HEK293 (cell line): ENCODE results near the gene RIPK4.

Experiments used
- CTCF ChIA-PET: fragments of 350-600 bp; formaldehyde crosslinking; extraction: SDS; loops from one replicate; lab custom pipeline; 2021; ENCODE audit warnings: antibody characterized with exemption; lab: Yijun Ruan, JAX
- POLR2A ChIA-PET: fragments of 300-600 bp; formaldehyde crosslinking; extraction: SDS; loops from one replicate; lab custom pipeline; 2020; ENCODE audit warnings: antibody characterized with exemption, inconsistent platforms; lab: Yijun Ruan, JAX
- H3K27ac ChIP-seq: fragments of 200-500 bp; sonication (Bioruptor generic); 2 replicates; pipeline ENCODE4 v1.5.1; 2014; ENCODE audit warnings: low read depth, low read length, control low read depth, inconsistent platforms; ENCODE audit errors: extremely low read depth
- H3K36me3 ChIP-seq, 2 experiments: fragments of 200-500 bp in 1 of 2; sonication (Bioruptor generic) in 1 of 2; 1 replicate in 1 of 2; 2 replicates in 1 of 2; pipeline ENCODE4 v1.5.1; 2014 to 2017; ENCODE audit warnings: inconsistent platforms in 2 of 2, low read length in 2 of 2; ENCODE audit not compliant: control insufficient read depth in 2 of 2, insufficient read depth in 1 of 2
- H3K4me1 ChIP-seq: fragments of 200-500 bp; sonication (Bioruptor generic); 2 replicates; pipeline ENCODE4 v1.5.1; 2014; ENCODE audit warnings: mild to moderate bottlenecking, low read length, inconsistent platforms; ENCODE audit not compliant: control insufficient read depth, insufficient read depth
- H3K4me3 ChIP-seq: 2 replicates; pipeline ENCODE4 v1.5.1; 2011; ENCODE audit warnings: low read depth, mild to moderate bottlenecking, control low read depth, low read length, moderate library complexity
- H3K9me3 ChIP-seq: fragments of 200-500 bp; sonication (Bioruptor generic); 2 replicates; pipeline ENCODE4 v1.5.1; 2014; ENCODE audit warnings: low read depth, low read length, inconsistent platforms; ENCODE audit not compliant: control insufficient read depth, insufficient read depth
- AEBP2 ChIP-seq: fragments of 450-650 bp; formaldehyde crosslinking; IDR thresholded peaks from 2 replicates; pipeline ENCODE4 v1.5.1; 2016; ENCODE audit warnings: missing biosample characterization, missing genetic modification characterization, borderline replicate concordance
- ELK4 ChIP-seq: IDR thresholded peaks from 2 replicates; pipeline ENCODE4 v1.6.1; 2011; ENCODE audit warnings: mild to moderate bottlenecking, low read depth, low read length, borderline replicate concordance
- GLI2 ChIP-seq: fragments of 450-650 bp; formaldehyde crosslinking; IDR thresholded peaks from 2 replicates; pipeline ENCODE4; 2017; ENCODE audit warnings: missing biosample characterization, missing genetic modification characterization, low read depth, borderline replicate concordance
- KLF17 ChIP-seq: fragments of 450-650 bp; formaldehyde crosslinking; IDR thresholded peaks from 2 replicates; pipeline ENCODE4 v1.5.1; 2016; ENCODE audit warnings: missing biosample characterization, missing genetic modification characterization
- SALL2 ChIP-seq: fragments of 450-650 bp; formaldehyde crosslinking; IDR thresholded peaks from 2 replicates; pipeline ENCODE4 v1.5.0; 2017; ENCODE audit warnings: missing biosample characterization, mild to moderate bottlenecking, missing genetic modification characterization, borderline replicate concordance
- SCRT1 ChIP-seq: fragments of 450-650 bp; formaldehyde crosslinking; IDR thresholded peaks from 2 replicates; pipeline ENCODE4 v1.5.1; 2016; ENCODE audit warnings: missing biosample characterization, missing genetic modification characterization, borderline replicate concordance
- ZEB2 ChIP-seq: fragments of 450-650 bp; formaldehyde crosslinking; IDR thresholded peaks from 2 replicates; pipeline ENCODE4 v1.5.1; 2016; ENCODE audit warnings: missing biosample characterization, missing genetic modification characterization
- ZNF184 ChIP-seq: fragments of 450-650 bp; IDR thresholded peaks from 2 replicates; pipeline ENCODE4 v1.5.1; 2018; ENCODE audit warnings: missing biosample characterization, mild to moderate bottlenecking, missing genetic modification characterization
- ZNF239 ChIP-seq: fragments of 450-650 bp; formaldehyde crosslinking; IDR thresholded peaks from 2 replicates; pipeline ENCODE4 v1.5.1; 2016; ENCODE audit warnings: missing biosample characterization, missing genetic modification characterization
- ZNF292 ChIP-seq: fragments of 450-650 bp; formaldehyde crosslinking; IDR thresholded peaks from 2 replicates; pipeline ENCODE4 v1.5.1; 2016; ENCODE audit warnings: low read depth, missing biosample characterization, missing genetic modification characterization, borderline replicate concordance
- ZNF501 ChIP-seq: fragments of 450-650 bp; formaldehyde crosslinking; IDR thresholded peaks from 2 replicates; pipeline ENCODE4 v1.5.1; 2016; ENCODE audit warnings: missing biosample characterization, missing genetic modification characterization
- ZNF513 ChIP-seq: fragments of 450-650 bp; IDR thresholded peaks from 2 replicates; pipeline ENCODE4 v1.5.1; 2018; ENCODE audit warnings: missing biosample characterization, missing genetic modification characterization
- ZNF549 ChIP-seq: fragments of 450-650 bp; IDR thresholded peaks from 2 replicates; pipeline ENCODE4 v1.5.1; 2018; ENCODE audit warnings: missing biosample characterization, missing genetic modification characterization, mild to moderate bottlenecking, inconsistent platforms, moderate library complexity
- ZNF555 ChIP-seq: fragments of 450-650 bp; formaldehyde crosslinking; conservative IDR thresholded peaks from 2 replicates; pipeline ENCODE4 v1.5.1; 2017; ENCODE audit warnings: missing biosample characterization, mild to moderate bottlenecking, missing genetic modification characterization, inconsistent platforms
- ZNF677 ChIP-seq: fragments of 450-650 bp; IDR thresholded peaks from 2 replicates; pipeline ENCODE4 v1.5.0; 2018; ENCODE audit warnings: missing biosample characterization, mild to moderate bottlenecking, missing genetic modification characterization, moderate library complexity
- ZNF707 ChIP-seq: fragments of 450-650 bp; formaldehyde crosslinking; IDR thresholded peaks from 2 replicates; pipeline ENCODE4 v1.5.1; 2016; ENCODE audit warnings: missing biosample characterization, missing genetic modification characterization
- ZNF776 ChIP-seq: fragments of 450-650 bp; formaldehyde crosslinking; IDR thresholded peaks from 2 replicates; pipeline ENCODE4 v1.5.0; 2017; ENCODE audit warnings: missing biosample characterization, missing genetic modification characterization, borderline replicate concordance
- TF ChIP-seq, protein P1 (sequence below): fragments of 450-650 bp; formaldehyde crosslinking; IDR thresholded peaks from 2 replicates; pipeline ENCODE4 v1.5.0; 2017; ENCODE audit warnings: missing biosample characterization, missing genetic modification characterization, borderline replicate concordance
- TF ChIP-seq, protein P2 (sequence below): fragments of 450-650 bp; formaldehyde crosslinking; IDR thresholded peaks from 2 replicates; pipeline ENCODE4 v1.5.1; 2016; ENCODE audit warnings: missing biosample characterization, missing genetic modification characterization

RIPK4 gene

DNA sequence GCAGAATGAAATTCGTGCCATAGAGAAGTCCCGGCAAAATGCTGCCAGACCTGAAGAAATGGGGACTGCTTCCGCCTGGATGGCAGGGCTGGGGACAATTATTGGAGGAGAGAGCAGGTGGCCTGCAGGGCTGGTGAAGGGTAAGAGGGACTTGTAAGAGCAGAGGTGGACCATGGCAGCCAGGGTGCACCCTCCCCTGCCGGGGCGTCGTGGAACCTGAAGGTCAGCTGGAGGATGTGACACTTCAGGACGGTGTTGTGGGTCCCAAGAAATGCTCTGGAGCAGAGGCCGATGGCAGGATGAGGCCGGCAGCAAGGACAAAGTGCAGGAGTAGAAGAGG lies 40.3 kb downstream of the RIPK4 start:
- ChIA-PET CTCF (no interaction called here), POLR2A (interaction anchor here (0.5 kb wide), 1 partner anchor 41 kb away, joined by 4 read pairs; no protein-coding TSS in a partner anchor)
- TF ChIP-seq ZNF501 (tag by site-specific recombination) = no peak
- TF ChIP-seq ELK4 = no peak
- no peaks in the 10 kb centered on the region for H3K9me3 ChIP-seq
- H3K27ac ChIP-seq = no peak overlapping the region
- no peaks in the 10 kb centered on the region for H3K4me1 ChIP-seq
- no peaks in the 10 kb centered on the region for H3K36me3 ChIP-seq
- H3K4me3 ChIP-seq = no peak overlapping the region

- TF ChIP-seq GLI2 (tag by site-specific recombination) (no peak), ZNF513 (tag by site-specific recombination) (peak; percentile 73; the same call in 1 of the 2 replicates), ZEB2 (tag by site-specific recombination) (no peak)
- no peak overlapping the region for H3K4me3 ChIP-seq
- no peaks in the 10 kb centered on the region for H3K36me3 ChIP-seq
- H3K9me3 ChIP-seq = no peaks in the 10 kb centered on the region
- POLR2A ChIA-PET = interaction anchor here (0.5 kb wide), 1 partner anchor 41 kb away, joined by 4 read pairs; no protein-coding TSS in a partner anchor
- H3K27ac ChIP-seq = no peak overlapping the region
- CTCF ChIA-PET = interaction anchor here (1.2 kb wide), 1 partner anchor 110 kb away, joined by 3 read pairs; no protein-coding TSS in a partner anchor
- H3K4me1 ChIP-seq = no peaks in the 10 kb centered on the region
These were observed 40.7 kb downstream of the RIPK4 start for GRCh38 chr21:41726058-41726558.

- POLR2A ChIA-PET = no interaction called here
- no peak overlapping the region for H3K4me3 ChIP-seq
- CTCF ChIA-PET = interaction anchor here (1.2 kb wide), 1 partner anchor 110 kb away, joined by 3 read pairs; no protein-coding TSS in a partner anchor
- no peaks in the 10 kb centered on the region for H3K4me1 ChIP-seq
- H3K9me3 ChIP-seq = no peaks in the 10 kb centered on the region
- H3K36me3 ChIP-seq = no peaks in the 10 kb centered on the region
- H3K27ac ChIP-seq = no peak overlapping the region
- no peak for TF ChIP-seq ZNF292 (tag by site-specific recombination)
- TF ChIP-seq ZNF549 (tag by site-specific recombination) = no peak
- TF ChIP-seq SCRT1 (tag by site-specific recombination) = no peak
- no peak for TF ChIP-seq SALL2
- TF ChIP-seq ZNF555 = no peak
- TF ChIP-seq, protein P1, sequence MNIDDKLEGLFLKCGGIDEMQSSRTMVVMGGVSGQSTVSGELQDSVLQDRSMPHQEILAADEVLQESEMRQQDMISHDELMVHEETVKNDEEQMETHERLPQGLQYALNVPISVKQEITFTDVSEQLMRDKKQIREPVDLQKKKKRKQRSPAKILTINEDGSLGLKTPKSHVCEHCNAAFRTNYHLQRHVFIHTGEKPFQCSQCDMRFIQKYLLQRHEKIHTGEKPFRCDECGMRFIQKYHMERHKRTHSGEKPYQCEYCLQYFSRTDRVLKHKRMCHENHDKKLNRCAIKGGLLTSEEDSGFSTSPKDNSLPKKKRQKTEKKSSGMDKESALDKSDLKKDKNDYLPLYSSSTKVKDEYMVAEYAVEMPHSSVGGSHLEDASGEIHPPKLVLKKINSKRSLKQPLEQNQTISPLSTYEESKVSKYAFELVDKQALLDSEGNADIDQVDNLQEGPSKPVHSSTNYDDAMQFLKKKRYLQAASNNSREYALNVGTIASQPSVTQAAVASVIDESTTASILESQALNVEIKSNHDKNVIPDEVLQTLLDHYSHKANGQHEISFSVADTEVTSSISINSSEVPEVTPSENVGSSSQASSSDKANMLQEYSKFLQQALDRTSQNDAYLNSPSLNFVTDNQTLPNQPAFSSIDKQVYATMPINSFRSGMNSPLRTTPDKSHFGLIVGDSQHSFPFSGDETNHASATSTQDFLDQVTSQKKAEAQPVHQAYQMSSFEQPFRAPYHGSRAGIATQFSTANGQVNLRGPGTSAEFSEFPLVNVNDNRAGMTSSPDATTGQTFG (tag by site-specific recombination) = no peak
- TF ChIP-seq AEBP2 (tag by site-specific recombination) = no peak
- TF ChIP-seq ZNF239 = no peak
- no peak for TF ChIP-seq ZNF677 (tag by site-specific recombination)
- no peak for TF ChIP-seq KLF17 (tag by site-specific recombination)
- TF ChIP-seq ZNF776 (tag by site-specific recombination) = no peak
- TF ChIP-seq, protein P2, sequence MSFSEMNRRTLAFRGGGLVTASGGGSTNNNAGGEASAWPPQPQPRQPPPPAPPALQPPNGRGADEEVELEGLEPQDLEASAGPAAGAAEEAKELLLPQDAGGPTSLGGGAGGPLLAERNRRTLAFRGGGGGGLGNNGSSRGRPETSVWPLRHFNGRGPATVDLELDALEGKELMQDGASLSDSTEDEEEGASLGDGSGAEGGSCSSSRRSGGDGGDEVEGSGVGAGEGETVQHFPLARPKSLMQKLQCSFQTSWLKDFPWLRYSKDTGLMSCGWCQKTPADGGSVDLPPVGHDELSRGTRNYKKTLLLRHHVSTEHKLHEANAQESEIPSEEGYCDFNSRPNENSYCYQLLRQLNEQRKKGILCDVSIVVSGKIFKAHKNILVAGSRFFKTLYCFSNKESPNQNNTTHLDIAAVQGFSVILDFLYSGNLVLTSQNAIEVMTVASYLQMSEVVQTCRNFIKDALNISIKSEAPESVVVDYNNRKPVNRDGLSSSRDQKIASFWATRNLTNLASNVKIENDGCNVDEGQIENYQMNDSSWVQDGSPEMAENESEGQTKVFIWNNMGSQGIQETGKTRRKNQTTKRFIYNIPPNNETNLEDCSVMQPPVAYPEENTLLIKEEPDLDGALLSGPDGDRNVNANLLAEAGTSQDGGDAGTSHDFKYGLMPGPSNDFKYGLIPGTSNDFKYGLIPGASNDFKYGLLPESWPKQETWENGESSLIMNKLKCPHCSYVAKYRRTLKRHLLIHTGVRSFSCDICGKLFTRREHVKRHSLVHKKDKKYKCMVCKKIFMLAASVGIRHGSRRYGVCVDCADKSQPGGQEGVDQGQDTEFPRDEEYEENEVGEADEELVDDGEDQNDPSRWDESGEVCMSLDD (tag by site-specific recombination) = no peak
- TF ChIP-seq ZNF707 (tag by site-specific recombination) = no peak
- no peak for TF ChIP-seq ZNF184
These were observed 41.3 kb downstream of the RIPK4 start for GRCh38 chr21:41725421-41726031.
